Fibroblast of lung (primary cell): ENCODE measurements around the gene CCDC85B. TPM values are rescaled to one million over a fixed set of nuclear protein-coding genes. Genes with fewer than 3 reads are reported as not detected.

Experiments
- DNase-seq, 2 donors: peaks; one replicate each; pipeline versions ENCODE4 v3.0.0 to v3.0.0-alpha.2; 2010; ENCODE audit warnings: low read depth in 2 of 2
- H2AFZ ChIP-seq: 2 replicates; pipeline ENCODE4 v1.5.1; 2012; ENCODE audit warnings: low read length, control low read depth, inconsistent platforms
- H3K27ac ChIP-seq: 2 replicates; pipeline ENCODE4 v1.5.1; 2011; ENCODE audit warnings: low read length, control low read depth; ENCODE audit not compliant: insufficient read depth
- H3K27me3 ChIP-seq: 2 replicates; pipeline ENCODE4 v1.5.1; 2011; ENCODE audit warnings: mild to moderate bottlenecking, low read length; ENCODE audit not compliant: control insufficient read depth, insufficient read depth
- H3K36me3 ChIP-seq: 2 replicates; pipeline ENCODE4 v1.5.1; 2011; ENCODE audit warnings: low read length; ENCODE audit not compliant: control insufficient read depth, insufficient read depth
- H3K4me1 ChIP-seq: 2 replicates; pipeline ENCODE4 v1.5.1; 2011; ENCODE audit warnings: low read length; ENCODE audit not compliant: control insufficient read depth, insufficient read depth; ENCODE audit errors: extremely low read depth
- H3K4me2 ChIP-seq: 2 replicates; pipeline ENCODE4 v1.5.1; 2011; ENCODE audit warnings: low read length, control low read depth; ENCODE audit not compliant: insufficient read depth; ENCODE audit errors: extremely low read depth
- H3K4me3 ChIP-seq, 4 experiments: fragments of 200-600 bp in 1 of 4; sonication (generic) in 1 of 4; replicated peaks in 1 of 4; 2 replicates each; pipeline ENCODE4 v1.5.1; 2011 to 2016; ENCODE audit warnings: low read length in 4 of 4, low read depth in 3 of 4, mild to moderate bottlenecking in 3 of 4, control low read depth in 2 of 4, inconsistent platforms in 1 of 4, mixed read lengths in 1 of 4; ENCODE audit not compliant: insufficient read depth in 1 of 4; ENCODE audit errors: control extremely low read depth in 1 of 4
- H3K79me2 ChIP-seq: 2 replicates; pipeline ENCODE4 v1.5.1; 2012; ENCODE audit warnings: mild to moderate bottlenecking, low read length, inconsistent platforms; ENCODE audit not compliant: control insufficient read depth, insufficient read depth
- H3K9ac ChIP-seq: 2 replicates; pipeline ENCODE4 v1.5.1; 2011; ENCODE audit warnings: mild to moderate bottlenecking, low read length, control low read depth; ENCODE audit not compliant: insufficient read depth
- H3K9me3 ChIP-seq: 2 replicates; pipeline ENCODE4 v1.5.1; 2012; ENCODE audit warnings: low read depth, low read length; ENCODE audit not compliant: control insufficient read depth, insufficient read depth
- H4K20me1 ChIP-seq: 2 replicates; pipeline ENCODE4 v1.5.1; 2011; ENCODE audit warnings: low read length; ENCODE audit not compliant: control insufficient read depth, insufficient read depth; ENCODE audit errors: extremely low read depth
- CTCF ChIP-seq, 2 donors: IDR thresholded peaks in 1 of 2; conservative IDR thresholded peaks in 1 of 2; 1 replicate in 1 of 2; 2 replicates in 1 of 2; pipeline ENCODE4 v1.5.1; 2011 to 2012; ENCODE audit warnings: low read length in 2 of 2, control low read depth in 1 of 2, inconsistent platforms in 1 of 2, low read depth in 1 of 2, mild to moderate bottlenecking in 1 of 2
- EZH2 ChIP-seq: IDR thresholded peaks from 2 replicates; pipeline ENCODE4 v1.5.1; 2012; ENCODE audit warnings: low read length, control low read depth, mild to moderate bottlenecking; ENCODE audit errors: missing control alignments
- polyA plus RNA-seq, 2 donors: library from polyadenylated mRNA; depleted of rRNA in 1 of 2; stranded (reverse) in 1 of 2; unstranded in 1 of 2; fragments of >200 nt; gene quantifications; 2 replicates each; pipeline ENCODE4 v1.2.1, GENCODE V29; 2011 to 2012; ENCODE audit warnings: missing spikeins in 1 of 2
- total RNA-seq: library from RNA; depleted of rRNA; stranded (reverse); fragments of >200 nt; gene quantifications from 2 replicates; pipeline ENCODE4 v1.2.1, GENCODE V29; 2014

The CCDC85B gene
- total and polyA plus RNA-seq, 2 donors (not counting 1 experiment from before 2014, with no cell fraction given): 18.1 to 118 TPM

GRCh38 chr11:65880027-65880426 is 10.4 kb upstream of the CCDC85B start:
- Histone ChIP-seq H3K4me3 (no peak overlapping the region), H3K27ac (no peak overlapping the region), H3K4me2 (no peak overlapping the region), H3K4me1 (no peaks in the 10 kb centered on the region), H2AFZ (no peak overlapping the region), H3K36me3 (peaks cover 28% of the 10 kb centered on the region), H3K9me3 (no peaks in the 10 kb centered on the region), H4K20me1 (no peaks in the 10 kb centered on the region), H3K9ac (no peak overlapping the region), H3K27me3 (no peaks in the 10 kb centered on the region), H3K79me2 (peaks cover 2% of the 10 kb centered on the region)
- TF ChIP-seq CTCF (conservative IDR thresholded peaks at IDR 0.05 in 1 of 2, IDR thresholded peaks at IDR 0.05 in 1 of 2; ENCODE audit: low read depth in 1 of 2, low read length in 2 of 2): no peak
- TF ChIP-seq EZH2: no peak
- DNase-seq: no peak

- no peak overlapping the region for H3K4me3 ChIP-seq
- no peaks in the 10 kb centered on the region for H3K9me3 ChIP-seq
- peaks cover 7% of the 10 kb centered on the region for H3K79me2 ChIP-seq
- TF ChIP-seq CTCF (conservative IDR thresholded peaks at IDR 0.05 in 1 of 2, IDR thresholded peaks at IDR 0.05 in 1 of 2; ENCODE audit: low read depth in 1 of 2, low read length in 2 of 2): no peak
- TF ChIP-seq EZH2: no peak
- no peak overlapping the region for H3K27ac ChIP-seq
- H3K4me2 ChIP-seq: no peak overlapping the region
- H3K36me3 ChIP-seq: peaks cover 32% of the 10 kb centered on the region
- no peaks in the 10 kb centered on the region for H4K20me1 ChIP-seq
- H3K9ac ChIP-seq: no peak overlapping the region
- no peak for DNase-seq
- no peaks in the 10 kb centered on the region for H3K27me3 ChIP-seq
- H3K4me1 ChIP-seq: no peaks in the 10 kb centered on the region
- no peak overlapping the region for H2AFZ ChIP-seq
Measured at GRCh38 chr11:65880844-65881421, 9.5 kb upstream of the CCDC85B start.

- Histone ChIP-seq H3K4me1 (peaks cover 5% of the 10 kb centered on the region), H3K4me3 (no peak overlapping the region), H3K36me3 (peaks cover 35% of the 10 kb centered on the region), H3K9ac (no peak overlapping the region), H3K4me2 (no peak overlapping the region), H4K20me1 (no peaks in the 10 kb centered on the region), H3K27me3 (no peaks in the 10 kb centered on the region), H3K79me2 (peaks cover 21% of the 10 kb centered on the region), H3K27ac (no peak overlapping the region), H3K9me3 (no peaks in the 10 kb centered on the region), H2AFZ (no peak overlapping the region)
- DNase-seq: no peak
- no peak for TF ChIP-seq EZH2
- TF ChIP-seq CTCF (conservative IDR thresholded peaks at IDR 0.05 in 1 of 2, IDR thresholded peaks at IDR 0.05 in 1 of 2; ENCODE audit: low read depth in 1 of 2, low read length in 2 of 2): no peak
Measured at GRCh38 chr11:65882120-65883057, 8.1 kb upstream of the CCDC85B start.
